ENCODE data around the gene ACTL7A. TPM values are rescaled to one million over a fixed set of nuclear protein-coding genes. Genes with fewer than 3 reads are reported as not detected.

Gene ACTL7A, protein sequence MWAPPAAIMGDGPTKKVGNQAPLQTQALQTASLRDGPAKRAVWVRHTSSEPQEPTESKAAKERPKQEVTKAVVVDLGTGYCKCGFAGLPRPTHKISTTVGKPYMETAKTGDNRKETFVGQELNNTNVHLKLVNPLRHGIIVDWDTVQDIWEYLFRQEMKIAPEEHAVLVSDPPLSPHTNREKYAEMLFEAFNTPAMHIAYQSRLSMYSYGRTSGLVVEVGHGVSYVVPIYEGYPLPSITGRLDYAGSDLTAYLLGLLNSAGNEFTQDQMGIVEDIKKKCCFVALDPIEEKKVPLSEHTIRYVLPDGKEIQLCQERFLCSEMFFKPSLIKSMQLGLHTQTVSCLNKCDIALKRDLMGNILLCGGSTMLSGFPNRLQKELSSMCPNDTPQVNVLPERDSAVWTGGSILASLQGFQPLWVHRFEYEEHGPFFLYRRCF
- total RNA-seq (not detected), polyA plus RNA-seq (not detected)
- long read RNA-seq, donor 1: 0 reads
- long read RNA-seq, donor 2: 0 reads
- long read RNA-seq, donor 3: 0 reads
- long read RNA-seq, donor 4: 0 reads
- long read RNA-seq, donor 5: 0 reads

DNA sequence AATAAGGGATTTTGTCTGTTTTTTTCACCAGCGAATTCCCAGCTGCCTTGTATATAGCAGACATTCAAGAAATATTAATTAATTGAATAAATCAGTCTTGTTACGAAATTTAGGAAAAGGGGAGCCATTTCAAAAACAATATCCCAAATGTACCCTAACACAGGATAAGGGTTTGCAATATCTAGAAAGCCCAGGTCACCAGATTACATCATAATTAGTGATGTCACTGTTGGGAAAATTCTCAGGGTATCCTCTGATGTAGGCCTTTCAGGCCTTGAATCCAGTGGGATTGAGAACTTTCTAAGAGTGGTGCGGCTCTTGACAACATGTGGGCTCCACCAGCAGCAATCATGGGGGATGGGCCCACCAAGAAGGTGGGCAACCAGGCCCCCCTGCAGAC is at the start of gene ACTL7A:
Gene ACTL7A (plus strand): TSS at position 270 of the 400 bp plus-strand sequence. CDS start 57 bp downstream, at position 327.
- peak within 1 kb of the TSS in 1 of 2 donors; percentile 63 for H3K27ac ChIP-seq (ENCODE audit: low read depth in 1 of 2, low read length in 1 of 2)
- no peaks in the 10 kb centered on the region for H3K36me3 ChIP-seq (ENCODE audit: control insufficient read depth in 4 of 4, insufficient read depth in 4 of 4, low read length in 4 of 4)
- DNase-seq (no peak), ATAC-seq (ENCODE audit: insufficient read depth, low FRiP score) (no peak)
- TF ChIP-seq, protein P1, sequence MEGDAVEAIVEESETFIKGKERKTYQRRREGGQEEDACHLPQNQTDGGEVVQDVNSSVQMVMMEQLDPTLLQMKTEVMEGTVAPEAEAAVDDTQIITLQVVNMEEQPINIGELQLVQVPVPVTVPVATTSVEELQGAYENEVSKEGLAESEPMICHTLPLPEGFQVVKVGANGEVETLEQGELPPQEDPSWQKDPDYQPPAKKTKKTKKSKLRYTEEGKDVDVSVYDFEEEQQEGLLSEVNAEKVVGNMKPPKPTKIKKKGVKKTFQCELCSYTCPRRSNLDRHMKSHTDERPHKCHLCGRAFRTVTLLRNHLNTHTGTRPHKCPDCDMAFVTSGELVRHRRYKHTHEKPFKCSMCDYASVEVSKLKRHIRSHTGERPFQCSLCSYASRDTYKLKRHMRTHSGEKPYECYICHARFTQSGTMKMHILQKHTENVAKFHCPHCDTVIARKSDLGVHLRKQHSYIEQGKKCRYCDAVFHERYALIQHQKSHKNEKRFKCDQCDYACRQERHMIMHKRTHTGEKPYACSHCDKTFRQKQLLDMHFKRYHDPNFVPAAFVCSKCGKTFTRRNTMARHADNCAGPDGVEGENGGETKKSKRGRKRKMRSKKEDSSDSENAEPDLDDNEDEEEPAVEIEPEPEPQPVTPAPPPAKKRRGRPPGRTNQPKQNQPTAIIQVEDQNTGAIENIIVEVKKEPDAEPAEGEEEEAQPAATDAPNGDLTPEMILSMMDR (IDR thresholded peaks at IDR 0.05; ENCODE audit: control extremely low read depth, extremely low read depth): no peak
- H3K9me3 ChIP-seq (ENCODE audit: control insufficient read depth in 4 of 4, insufficient read depth in 3 of 4, low read length in 3 of 4): no peaks in the 10 kb centered on the region
- H3K4me1 ChIP-seq (ENCODE audit: control insufficient read depth in 5 of 5, insufficient read depth in 5 of 5, low read length in 5 of 5): peaks cover 0 to 4% (median 0%) of the 10 kb centered on the region in 5 donors
- H3K4me3 ChIP-seq: no peak within 1 kb of the TSS
- no peak within 1 kb of the TSS for H3K9ac ChIP-seq (ENCODE audit: insufficient read depth in 1 of 2, low read length in 2 of 2)
- WGBS, 2 donors: 92 to 98% methylated on average over 3 of the region's 3 CpGs
- no peaks in the 10 kb centered on the region for H3K27me3 ChIP-seq (ENCODE audit: control insufficient read depth in 3 of 3, insufficient read depth in 3 of 3, low read length in 2 of 3)

DNA sequence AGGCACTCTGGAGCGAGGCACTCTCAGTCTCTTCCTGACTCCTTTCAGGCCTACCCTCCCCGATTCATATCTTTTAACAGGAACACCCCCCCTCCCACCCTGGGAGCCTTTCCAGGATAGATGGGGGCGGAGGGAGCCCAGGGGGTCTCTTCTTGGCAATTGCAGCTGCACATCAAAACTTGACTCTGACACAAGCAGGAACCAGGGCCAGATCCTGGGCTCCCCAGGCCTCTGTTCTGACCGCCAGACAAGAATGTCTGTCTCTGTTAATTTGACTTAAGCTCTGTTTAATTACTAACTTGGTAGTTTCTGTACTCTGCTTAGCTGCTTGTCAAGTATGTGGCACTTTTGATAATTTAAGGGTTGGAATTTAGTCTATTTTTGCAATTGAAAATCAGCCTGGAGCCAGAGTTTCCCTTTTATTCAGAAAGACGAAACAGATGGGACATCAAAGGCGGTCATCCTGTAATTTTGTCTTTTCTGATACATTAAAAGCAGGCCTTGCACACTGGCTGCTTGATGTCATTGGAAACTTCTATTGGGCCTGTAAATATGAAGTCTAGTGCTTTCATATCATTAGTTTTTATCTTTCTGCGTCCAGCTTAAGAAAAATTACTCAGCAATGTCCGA is 49.6 kb upstream of the ACTL7A start:
- ATAC-seq (ENCODE audit: insufficient read depth, low FRiP score): no peak
- TF ChIP-seq, protein P1 (IDR thresholded peaks at IDR 0.05; ENCODE audit: control extremely low read depth, extremely low read depth): no peak
- H3K36me3 ChIP-seq (ENCODE audit: control insufficient read depth in 4 of 4, insufficient read depth in 4 of 4, low read length in 4 of 4): no peaks in the 10 kb centered on the region
- H3K4me3 ChIP-seq: no peak overlapping the region
- WGBS, 2 donors: 56 to 70% methylated on average over 8 of the region's 8 CpGs
- no peaks in the 10 kb centered on the region for H3K27me3 ChIP-seq (ENCODE audit: control insufficient read depth in 3 of 3, insufficient read depth in 3 of 3, low read length in 2 of 3)
- no peaks in the 10 kb centered on the region for H3K9me3 ChIP-seq (ENCODE audit: control insufficient read depth in 4 of 4, insufficient read depth in 3 of 4, low read length in 3 of 4)
- no peak overlapping the region for H3K27ac ChIP-seq (ENCODE audit: low read depth in 1 of 2, low read length in 1 of 2)
- no peak overlapping the region for H3K9ac ChIP-seq (ENCODE audit: insufficient read depth in 1 of 2, low read length in 2 of 2)
- peak; percentile 83 to 86 (median 85) for DNase-seq
- H3K4me1 ChIP-seq (ENCODE audit: control insufficient read depth in 5 of 5, insufficient read depth in 5 of 5, low read length in 5 of 5): peaks cover 0 to 28% (median 4%) of the 10 kb centered on the region in 5 donors

DNA sequence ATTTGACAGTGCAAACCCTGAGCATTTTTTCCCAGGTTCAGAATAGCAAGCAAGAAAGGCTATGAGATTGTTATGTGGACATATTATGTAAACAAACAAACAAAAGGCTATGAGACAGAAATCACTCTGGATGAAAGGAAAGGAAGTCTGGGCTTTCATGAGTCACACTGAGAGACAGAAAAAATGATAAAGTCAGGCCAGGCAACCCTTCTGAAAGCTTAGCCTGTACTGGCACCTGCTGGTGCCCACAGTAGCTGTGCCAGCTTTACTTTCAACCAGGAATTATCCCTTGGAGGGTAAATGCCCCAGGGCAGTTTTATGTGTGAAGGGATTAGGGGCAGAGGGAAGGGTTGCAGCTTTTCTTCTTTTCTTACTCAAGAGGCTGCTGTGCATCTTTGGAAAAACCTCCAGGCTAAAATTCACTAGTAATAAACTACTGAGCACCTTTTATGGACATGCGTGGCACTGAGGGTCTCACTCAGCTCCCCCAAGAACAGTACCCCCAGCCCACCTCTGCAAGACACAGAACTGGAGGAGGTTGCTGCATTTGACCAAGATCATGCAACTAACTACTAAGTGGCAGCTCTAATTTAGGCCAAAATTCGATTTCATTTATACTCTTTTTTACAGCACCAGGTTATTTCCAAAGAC is 48.0 kb upstream of the ACTL7A start:
- DNase-seq (peak in 2 of 3 donors; percentile 25 to 49), ATAC-seq (ENCODE audit: insufficient read depth, low FRiP score) (peak; percentile 56)
- Histone ChIP-seq H3K27ac (ENCODE audit: low read depth in 1 of 2, low read length in 1 of 2) (no peak overlapping the region), H3K9ac (ENCODE audit: insufficient read depth in 1 of 2, low read length in 2 of 2) (no peak overlapping the region), H3K27me3 (ENCODE audit: control insufficient read depth in 3 of 3, insufficient read depth in 3 of 3, low read length in 2 of 3) (no peaks in the 10 kb centered on the region), H3K9me3 (ENCODE audit: control insufficient read depth in 4 of 4, insufficient read depth in 3 of 4, low read length in 3 of 4) (no peaks in the 10 kb centered on the region), H3K4me3 (no peak overlapping the region), H3K36me3 (ENCODE audit: control insufficient read depth in 4 of 4, insufficient read depth in 4 of 4, low read length in 4 of 4) (no peaks in the 10 kb centered on the region), H3K4me1 (ENCODE audit: control insufficient read depth in 5 of 5, insufficient read depth in 5 of 5, low read length in 5 of 5) (peaks cover 0 to 28% (median 4%) of the 10 kb centered on the region in 5 donors)
- WGBS, 2 donors: 90 to 95% methylated on average over 2 of the region's 2 CpGs
- TF ChIP-seq, protein P1 (IDR thresholded peaks at IDR 0.05; ENCODE audit: control extremely low read depth, extremely low read depth): no peak
